OCI-M2 (cell line): ENCODE data around the gene HDAC4.
"Not testable (repeated sequence)": the region's sequence is repeated elsewhere in the genome, so short reads cannot be mapped to it uniquely, and the experiment has no call there.

Experiments used
- DNase-seq: peaks from one replicate; lab custom pipeline; 2025; ENCODE audit not compliant: unreplicated experiment; lab: John Stamatoyannopoulos, UW

The HDAC4 gene

DNA sequence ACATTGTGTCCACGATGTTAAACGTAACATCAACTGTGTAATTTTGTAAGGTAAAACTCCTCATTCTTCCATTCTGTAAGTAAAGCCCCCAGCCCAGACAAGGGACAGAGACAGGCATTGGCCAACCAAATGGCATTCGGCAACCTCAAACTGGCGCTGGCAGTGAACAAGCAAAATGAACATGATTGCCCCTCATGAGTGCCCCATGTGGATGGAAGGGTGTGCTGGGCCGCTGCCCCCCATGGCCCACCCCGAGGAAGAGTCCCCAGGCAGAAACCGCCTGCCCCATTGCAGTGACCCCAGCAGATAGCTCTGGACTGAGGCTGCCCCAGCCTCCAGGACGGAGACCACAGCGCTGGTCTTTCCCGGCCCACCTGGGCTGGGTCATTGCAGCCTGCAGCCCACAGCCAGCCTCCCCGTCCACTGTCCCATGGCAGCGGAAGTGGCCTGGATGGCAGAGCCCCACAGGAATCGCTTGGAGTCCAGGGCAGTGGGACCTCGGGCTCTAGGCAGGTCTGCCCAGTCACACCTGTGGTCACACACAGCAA lies 220.2 kb downstream of the HDAC4 start:
- DNase-seq, result no peak

DNA sequence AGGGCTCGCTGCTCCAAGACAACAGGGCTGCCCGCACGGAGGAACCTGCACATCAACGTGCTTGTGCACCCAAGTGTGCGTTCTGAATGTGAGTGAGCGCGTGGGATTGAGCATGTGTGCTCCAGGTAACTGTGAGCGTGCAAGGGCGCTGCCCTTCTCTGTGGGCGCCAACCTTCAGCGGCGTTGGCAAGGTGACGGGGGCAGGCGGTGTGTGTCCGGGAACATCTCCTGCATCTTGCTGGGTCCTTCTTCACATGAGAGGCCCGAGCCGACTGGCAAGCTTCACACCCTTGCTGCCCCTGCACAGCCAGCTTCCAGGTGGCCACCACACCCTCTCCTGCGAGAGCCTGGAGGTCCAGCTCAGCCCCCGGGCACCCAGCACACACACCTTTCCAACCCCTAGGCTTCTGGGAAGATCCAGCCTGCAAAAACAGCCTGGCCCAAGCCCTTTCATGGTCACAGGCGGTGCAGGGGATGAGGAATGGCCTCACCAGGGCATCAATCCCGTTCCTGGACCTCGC lies 220.9 kb downstream of the HDAC4 start:
- no peak for DNase-seq

DNA sequence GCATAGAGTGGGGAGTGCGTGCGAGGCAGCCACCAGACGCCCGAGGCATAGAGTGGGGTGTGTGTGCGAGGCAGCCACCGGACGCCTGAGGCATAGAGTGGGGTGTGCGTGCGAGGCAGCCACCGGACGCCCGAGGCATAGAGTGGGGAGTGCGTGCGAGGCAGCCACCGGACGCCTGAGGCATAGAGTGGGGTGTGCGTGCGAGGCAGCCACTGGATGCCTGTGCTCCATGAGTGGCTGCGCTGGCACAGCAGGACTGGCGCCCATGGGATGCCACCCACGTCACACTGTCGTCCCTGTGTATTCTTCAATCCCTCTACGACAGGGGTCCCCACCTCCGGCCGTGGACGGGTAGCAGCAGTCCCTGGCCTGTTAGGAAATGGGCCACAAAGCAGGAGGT lies 221.9 kb downstream of the HDAC4 start:
- no peak for DNase-seq

DNA sequence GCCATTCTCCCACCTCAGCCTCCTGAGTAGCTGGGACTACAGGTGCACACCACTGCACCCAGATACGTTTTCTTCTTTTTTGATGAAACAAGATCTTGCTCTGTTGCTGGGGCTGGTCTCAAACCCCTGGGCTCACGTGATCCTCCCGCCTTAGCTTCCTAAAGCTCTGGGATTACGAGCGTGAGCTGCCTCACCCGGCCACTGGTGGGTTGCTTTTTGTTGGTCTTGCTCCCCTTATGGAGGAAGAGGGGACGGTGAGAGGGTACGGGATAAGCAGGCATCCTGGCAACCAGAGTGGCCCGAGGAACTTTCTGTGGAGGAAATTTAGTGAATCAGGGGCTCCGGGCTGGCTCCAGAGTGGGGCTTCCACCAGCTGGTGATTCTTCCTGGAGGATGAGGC lies 222.3 kb downstream of the HDAC4 start:
- DNase-seq, result no peak

DNA sequence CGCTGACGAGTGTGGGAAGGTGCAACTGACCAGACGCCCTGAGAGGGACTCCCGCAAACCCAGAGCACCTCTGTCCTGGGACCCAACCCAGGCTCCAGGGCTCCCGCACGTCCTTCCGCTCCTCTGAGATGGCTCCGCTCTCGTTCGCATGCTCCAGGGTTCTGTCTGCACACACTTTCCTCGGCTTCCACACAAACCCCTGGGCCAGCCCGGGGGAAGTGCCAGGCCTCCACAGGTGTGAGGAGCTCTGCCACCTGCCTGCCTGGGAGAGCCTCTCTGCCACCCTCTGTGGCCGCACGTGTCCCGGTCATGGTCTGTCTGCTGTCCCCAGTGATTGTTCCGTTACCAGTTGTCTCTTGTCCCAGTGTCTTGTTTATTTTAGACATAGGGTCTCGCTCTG lies 222.9 kb downstream of the HDAC4 start:
- no peak for DNase-seq

DNA sequence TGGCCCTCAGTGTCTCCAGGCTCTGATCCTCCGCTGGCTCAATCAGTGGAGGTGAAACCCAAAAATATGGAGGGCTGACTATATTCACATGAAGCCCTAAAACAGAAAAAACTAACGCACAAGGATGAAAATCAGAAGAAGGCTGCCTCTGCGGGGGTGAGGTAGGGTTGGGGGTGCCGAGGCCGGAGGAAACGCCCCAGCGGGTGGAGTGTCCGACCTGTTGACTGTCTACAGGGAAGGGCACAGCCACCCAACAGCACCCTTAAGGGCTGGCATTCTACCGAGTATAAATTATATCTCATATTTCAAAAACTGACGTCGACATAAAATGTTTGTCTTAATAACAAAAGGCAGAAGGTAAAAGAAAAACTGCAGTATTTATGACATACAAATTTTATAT lies 223.5 kb downstream of the HDAC4 start:
- no peak for DNase-seq

DNA sequence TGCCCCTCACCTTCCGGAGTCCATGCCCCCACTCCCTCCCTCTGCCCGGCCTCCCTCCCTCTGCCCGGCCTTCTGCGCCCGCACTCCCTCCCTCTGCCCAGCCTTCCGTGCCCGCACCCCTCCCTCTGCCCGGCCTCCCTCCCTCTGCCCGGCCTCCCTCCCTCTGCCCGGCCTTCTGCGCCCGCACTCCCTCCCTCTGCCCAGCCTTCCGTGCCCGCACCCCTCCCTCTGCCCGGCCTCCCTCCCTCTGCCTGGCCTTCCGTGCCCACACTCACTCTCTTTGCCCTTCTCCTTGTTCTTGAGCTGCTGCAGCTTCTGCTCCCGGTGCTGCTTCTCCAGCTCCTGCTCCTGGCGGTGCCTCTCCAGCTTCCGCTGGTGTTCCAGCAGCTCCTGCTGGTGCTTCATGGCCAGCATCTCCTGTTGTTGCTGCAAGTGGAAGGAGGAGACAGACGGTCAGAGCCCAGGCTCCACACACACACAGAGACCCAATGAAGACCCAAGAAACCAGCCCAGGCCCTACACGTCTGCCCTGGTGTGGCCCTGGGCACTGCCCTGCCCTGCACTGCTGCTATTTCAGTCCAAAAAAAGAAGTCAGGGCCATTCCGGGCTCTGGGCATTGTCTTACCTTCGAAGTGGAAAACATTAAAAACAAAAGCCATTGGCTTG lies 224.5 kb downstream of the HDAC4 start:
- not testable (repeated sequence) for DNase-seq

DNA sequence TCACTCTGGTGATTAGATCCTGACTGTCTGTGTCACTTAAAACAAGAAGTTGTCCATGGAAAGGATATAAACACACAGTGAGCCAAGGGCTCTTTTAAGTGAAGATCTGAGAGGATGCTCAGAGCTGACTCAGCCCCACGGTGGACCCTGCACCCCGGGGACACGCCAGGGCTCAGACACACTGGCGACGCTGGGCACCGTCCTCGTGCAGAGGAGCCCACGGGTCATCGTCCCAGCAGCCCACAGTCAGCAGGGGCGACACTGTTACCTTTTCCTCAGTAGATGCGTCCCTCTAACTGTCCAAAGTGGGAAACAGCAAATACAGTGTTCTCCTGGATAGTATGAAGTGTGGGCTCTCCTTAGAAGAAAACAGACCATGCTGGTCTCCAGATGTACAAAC lies 225.6 kb downstream of the HDAC4 start:
- DNase-seq, result no peak

DNA sequence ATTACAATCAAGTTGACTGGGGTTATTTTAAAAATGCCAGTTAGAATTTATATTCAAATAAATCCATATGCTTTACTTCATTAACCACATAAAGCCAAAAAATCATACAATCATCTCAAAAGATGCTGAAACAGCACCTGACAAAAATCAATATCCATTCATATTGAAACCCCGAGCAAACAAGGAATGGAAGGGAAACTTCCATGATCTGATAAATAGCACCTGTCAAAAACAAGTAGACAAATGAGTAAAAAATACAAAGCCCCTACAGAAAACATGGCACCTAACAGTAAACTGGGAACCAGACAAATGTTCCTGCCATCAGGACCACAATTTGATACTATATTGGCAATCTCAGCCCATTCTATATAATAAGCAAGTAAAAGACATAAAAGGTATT lies 227.5 kb downstream of the HDAC4 start:
- DNase-seq, result no peak

DNA sequence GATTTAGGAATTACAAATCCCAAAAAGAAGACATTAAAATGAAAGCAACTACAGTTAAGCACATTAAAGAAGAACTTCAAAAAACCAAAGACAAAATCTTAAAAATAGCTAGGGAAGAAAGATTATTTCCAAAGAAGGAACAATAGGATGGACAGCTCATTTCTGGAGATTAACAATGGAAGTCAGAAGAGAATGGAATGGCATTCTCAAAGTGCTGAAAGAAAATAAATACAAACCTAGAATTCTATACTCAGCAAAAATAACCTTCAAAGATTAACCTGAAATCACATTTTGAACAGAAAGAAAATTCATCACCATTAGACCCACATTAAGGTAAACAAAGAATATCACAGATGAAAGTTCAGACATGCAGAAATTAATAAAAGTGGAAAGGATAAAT lies 229.2 kb downstream of the HDAC4 start:
- DNase-seq, result no peak

DNA sequence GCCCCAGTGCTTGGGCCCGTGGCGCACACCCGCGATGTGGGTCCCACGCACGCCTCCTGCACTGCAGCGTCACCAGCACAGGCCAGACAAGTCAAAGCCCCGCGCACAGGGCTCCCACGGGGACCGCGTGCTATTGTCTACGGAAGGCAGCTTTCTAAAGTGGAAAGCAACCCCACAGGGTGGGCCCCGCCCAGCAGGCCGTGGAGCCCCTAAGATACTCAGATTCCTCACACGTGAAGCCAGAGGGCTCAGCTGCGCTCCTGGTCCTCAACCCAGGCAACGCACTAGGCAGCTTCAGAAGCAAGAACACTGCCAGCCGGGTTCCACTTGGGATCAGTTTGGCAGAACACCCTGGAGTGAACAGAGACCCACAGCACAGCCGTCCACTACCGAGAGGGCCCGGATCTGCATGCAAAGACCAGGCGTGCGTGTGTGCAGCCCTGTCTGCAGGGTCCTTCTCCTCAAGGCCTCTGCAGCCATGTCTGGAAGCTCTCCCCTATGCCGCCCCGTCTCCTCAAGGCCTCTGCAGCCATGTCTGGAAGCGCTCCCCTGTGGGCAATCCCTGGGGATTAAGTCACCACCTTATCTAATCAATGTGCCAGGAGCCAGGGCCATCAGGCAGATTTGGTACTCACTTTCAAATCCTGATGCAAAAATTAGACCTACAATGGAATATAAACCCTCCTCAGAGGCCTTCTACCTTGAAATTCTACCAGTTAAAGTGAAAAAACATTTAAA lies 231.3 kb downstream of the HDAC4 start:
- DNase-seq, result no peak

DNA sequence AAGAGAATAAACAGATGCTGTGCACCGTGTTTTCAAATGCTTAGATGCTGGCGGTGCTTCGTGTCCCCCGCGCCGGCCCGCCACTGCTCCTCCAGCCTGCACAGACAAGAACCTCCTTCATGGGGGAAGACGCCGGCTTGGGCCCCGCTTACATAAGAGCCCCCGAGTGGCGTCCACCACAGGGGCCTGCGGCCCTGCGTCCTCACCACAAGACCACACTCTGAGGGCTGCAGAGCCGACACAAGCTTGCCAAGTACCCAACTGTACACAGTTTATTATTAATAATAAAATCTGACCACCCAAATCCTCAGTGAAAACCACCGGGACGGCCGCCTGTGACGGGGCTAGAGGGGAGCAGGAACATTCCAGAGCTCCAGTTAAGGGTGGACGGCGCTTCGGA lies 232.2 kb downstream of the HDAC4 start:
- DNase-seq, result no peak

DNA sequence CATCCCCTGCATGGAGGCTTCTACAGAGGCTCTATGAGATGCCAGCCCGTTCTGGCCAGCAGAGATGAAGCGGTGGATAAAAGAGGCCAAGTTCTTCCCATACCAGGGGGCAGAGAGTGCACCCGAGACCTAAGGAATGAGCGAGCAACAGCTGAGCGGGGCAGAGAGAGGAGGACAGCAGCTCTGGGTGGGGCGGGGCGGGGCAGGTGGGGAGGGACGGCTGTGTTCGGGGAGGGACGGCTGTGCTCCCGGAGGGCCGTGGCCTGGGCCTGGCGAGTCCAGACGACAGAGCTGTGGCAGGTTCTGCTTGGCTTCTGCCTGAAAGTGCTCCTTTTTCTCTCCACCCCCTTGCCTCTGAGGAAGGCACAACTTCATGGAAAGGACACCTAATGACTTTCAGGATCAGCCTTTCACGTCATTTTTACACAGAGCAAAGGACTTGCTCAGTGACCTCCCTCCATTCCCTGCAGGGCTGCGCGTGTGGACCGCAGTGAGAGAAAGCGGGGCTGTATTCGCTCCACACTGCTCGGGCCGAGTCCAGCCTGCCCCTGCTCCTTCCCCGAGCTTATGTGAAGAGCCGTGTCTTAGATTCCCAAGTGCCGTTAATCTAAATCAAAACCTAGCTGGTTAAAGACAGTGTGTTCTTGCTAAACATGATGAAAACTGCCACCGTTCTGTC lies 232.9 kb downstream of the HDAC4 start:
- no peak for DNase-seq

DNA sequence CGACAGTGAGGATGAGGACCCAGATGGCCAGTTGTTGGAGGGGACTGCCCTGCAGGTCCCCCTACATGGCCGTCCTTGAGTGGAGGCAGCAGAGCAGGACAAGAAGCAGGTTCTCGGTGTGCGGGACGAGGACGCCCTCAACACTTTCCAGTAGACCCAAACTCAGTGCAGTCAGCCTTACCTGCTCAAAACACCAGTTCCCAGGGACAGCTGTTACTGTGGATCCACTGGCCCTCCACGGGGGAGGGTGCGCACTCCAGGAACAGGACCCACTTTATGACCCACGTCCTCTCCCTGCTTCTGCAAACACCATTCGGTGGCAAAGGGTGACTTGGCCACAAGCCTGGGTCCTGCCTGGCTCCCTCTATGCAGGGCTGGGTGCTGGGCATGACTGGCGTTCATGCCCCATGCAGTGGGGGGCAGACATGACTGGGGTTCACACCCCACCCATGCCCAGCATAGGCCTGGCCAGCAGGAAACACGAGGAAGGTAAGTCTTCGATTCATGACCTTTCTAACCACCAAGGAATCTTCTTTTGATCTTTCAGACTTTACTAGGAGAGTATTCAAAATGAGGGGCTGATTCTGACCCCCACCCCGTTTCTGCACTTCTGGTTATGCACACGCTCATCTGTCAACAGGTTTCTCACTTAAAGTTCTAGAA lies 233.7 kb downstream of the HDAC4 start:
- DNase-seq, result no peak

DNA sequence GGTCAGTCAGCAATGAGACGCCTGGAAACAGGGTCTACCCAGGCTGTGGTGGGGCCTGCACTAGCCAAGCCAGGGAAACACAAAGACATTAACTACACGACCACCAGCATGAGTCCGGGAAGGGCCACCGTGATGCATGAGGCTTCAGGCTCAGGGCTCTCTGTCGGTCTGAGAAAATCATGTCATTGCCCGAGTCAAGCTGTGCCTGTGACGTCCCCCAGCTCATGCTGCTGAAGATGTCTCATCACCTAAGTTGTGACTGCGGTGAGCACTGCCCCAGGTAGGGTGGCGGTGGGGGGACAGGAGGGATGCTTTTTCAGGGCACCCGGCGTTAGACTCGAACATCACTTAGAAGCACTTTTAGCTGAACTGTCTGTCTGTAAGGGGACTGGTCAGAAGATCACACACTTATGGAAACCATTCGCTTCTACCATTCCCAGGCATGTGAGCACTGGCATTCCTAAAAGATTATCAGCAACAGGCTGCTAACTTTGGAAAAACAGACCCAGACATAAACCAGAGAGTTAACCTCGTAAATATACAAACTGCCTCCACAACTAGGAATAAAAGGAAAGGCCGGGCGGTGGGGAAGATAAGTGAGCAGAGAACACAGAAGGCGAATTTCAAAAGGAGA lies 234.5 kb downstream of the HDAC4 start:
- DNase-seq, result no peak

DNA sequence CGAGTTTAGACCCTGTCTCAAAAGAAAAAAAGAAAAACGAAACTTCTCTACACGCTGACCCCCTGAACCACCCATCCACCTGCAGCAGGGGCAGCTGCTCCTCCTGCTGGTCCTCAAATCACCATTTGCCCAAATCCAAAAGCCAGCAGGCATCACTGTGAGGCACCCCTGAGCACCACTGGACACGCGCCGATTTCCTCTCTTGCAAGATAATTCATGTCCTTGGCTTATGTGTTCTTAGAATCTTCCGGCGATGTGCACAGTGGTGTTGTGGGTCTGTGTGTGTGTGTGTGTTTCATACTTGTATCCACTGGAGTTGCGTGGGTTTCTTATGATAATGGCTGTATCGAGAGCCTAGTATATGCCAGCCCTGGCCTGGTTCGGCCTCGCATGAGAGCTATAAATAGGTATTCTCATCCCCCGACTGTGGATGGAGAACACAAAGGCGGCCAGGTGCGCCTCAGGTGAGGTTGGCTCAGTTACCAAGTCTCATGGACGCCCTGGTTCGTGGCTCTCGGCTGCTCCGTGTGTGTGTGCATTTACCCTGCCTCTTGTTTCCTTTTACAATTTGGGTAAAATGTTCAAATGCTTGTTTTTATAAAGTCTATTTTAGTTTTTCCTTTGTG lies 235.5 kb downstream of the HDAC4 start:
- no peak for DNase-seq

DNA sequence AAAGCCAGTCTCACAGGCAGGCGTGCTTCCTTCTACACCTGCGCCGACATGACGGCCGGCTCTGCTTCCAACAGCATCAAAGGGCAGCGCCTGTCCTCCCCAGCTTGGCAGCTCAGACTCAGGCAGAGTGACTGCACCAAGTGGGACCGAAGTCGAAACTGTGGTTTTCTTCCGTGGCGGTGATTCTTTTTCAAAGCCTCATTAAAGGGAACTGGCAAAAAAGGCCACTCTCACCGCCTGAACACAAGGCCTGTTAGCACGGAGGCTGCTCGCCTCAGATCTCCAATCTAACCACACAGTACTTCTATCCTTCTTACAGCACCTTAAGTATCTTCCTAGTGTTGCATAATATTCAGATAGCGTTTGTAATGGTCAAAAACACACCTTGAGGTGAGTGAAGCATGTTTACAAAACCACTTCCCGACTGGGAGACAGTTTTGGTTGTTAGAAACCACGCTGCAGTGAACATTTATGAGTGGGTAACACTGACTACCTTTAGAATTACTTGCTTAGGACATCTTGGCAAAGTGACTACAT lies 236.4 kb downstream of the HDAC4 start:
- no peak for DNase-seq

DNA sequence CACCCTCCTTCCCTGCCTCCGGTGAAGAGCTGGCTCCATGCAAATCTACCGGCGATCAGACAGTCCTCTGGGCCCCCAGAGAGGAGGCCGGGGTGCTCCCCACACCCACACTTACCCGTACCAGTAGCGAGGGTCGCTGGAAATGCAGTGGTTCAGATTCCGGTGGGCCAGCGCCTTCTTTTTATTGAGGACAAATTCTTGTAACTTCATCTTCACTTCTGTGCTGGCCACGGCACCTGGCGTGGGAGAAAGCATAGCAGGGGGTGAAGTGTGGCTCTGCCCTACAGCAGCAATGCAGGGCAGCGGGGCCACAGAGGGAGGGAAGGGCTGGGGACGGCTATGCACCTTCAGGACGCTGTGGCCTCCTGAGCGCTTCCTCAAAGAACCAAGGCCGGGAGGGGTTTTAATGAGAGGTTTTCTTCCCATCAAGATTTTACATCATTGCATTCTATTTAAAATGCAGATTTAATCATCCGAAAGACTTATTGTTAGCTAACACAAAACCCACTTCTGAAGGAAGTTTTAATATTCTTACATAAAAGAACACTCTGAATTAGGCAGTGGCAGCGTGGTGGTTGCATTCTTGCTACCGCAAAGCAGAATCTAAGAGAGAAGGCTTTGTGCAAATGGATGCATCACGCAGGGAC lies 237.0 kb downstream of the HDAC4 start:
- no peak for DNase-seq

DNA sequence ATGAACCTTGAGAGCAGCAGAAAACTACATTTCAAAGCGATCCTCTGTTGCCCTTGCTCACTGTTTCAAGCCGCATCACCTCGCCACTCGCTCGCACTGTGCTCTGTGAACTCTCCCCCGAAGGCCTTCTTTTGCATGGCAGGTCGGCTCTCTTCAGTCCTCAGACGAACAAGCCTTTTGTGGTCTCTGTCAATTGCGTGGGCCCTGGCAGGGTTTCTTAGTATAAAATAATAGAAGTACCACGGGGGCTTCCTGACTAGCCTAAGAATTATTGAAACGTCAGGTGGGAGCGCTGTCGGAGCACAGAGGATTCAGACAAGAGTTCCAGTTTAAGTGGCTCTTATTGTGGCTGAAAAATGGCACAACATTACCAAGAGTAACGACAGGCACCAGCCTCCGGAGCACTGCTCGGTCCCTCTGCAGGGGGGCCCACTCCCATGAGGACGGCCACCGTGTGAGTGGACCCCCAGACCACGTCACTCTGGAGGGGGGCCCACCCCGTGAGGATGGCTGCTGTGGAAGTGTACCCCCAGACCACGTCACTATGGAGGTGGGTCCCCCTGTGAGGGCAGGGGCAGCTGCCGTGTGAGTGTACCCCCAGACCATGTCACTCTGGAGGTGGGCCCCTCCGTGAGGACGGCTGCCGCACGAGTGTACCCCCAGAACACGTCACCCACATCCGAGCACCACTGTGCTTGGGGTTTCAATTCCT lies 237.7 kb downstream of the HDAC4 start:
- no peak for DNase-seq
